PC-3 (cell line): ENCODE data around the gene SEC31B. TPM values are rescaled to one million over a fixed set of nuclear protein-coding genes. Genes with fewer than 3 reads are reported as not detected.

ENCODE experiments used
- ATAC-seq: fragments of 200-7000 bp; cut with Tn5 transposase; 2 replicates; pipeline ENCODE4 v1.9.1; 2020; ENCODE audit warnings: mild to moderate bottlenecking, moderate library complexity
- BruUV-seq: library from RNA; stranded (reverse); fragments of 400-500 nt; replicated peaks from 2 replicates; lab custom pipeline; 2021; lab: Mats Ljungman, UMichigan
- CTCF ChIA-PET: fragments of 300-600 bp; sonication (Branson Sonifier 250); formaldehyde crosslinking; loops from one replicate; lab custom pipeline; 2022; ENCODE audit warnings: antibody characterized with exemption; lab: Charles Lee
- POLR2A ChIA-PET: fragments of 300-600 bp; sonication (Branson Sonifier 250); formaldehyde crosslinking; loops from one replicate; lab custom pipeline; 2022; ENCODE audit warnings: antibody characterized with exemption; ENCODE audit not compliant: unreplicated experiment; lab: Charles Lee
- DNase-seq: peaks from one replicate; pipeline ENCODE4 v3.0.0-alpha.2; 2015
- H2AFZ ChIP-seq: fragments of 300-600 bp; sonication (generic); 2 replicates; pipeline ENCODE4 v1.6.0; 2016; ENCODE audit warnings: antibody characterized with exemption, low read length
- H3F3A ChIP-seq: fragments of 300-600 bp; sonication (generic); one replicate; pipeline ENCODE4 v1.6.0; 2017; ENCODE audit warnings: antibody characterized with exemption, low read length, control low read depth, mild to moderate bottlenecking; ENCODE audit not compliant: unreplicated experiment
- H3K27ac ChIP-seq: fragments of 300-600 bp; sonication (generic); 2 replicates; pipeline ENCODE4 v1.5.1; 2016; ENCODE audit warnings: mild to moderate bottlenecking, low read length
- H3K27me3 ChIP-seq: fragments of 300-600 bp; sonication (generic); 2 replicates; pipeline ENCODE4 v1.6.1; 2016; ENCODE audit warnings: low read length, mixed read lengths
- H3K36me3 ChIP-seq: fragments of 300-600 bp; sonication (generic); 2 replicates; pipeline ENCODE4 v1.6.1; 2016; ENCODE audit warnings: low read depth, mixed run types, low read length, mixed read lengths
- H3K4me1 ChIP-seq: fragments of 300-600 bp; sonication (generic); 2 replicates; pipeline ENCODE4 v1.5.1; 2016; ENCODE audit warnings: low read length; ENCODE audit not compliant: insufficient read depth
- H3K4me2 ChIP-seq: fragments of 300-600 bp; sonication (generic); 2 replicates; pipeline ENCODE4 v1.6.0; 2016; ENCODE audit warnings: low read length
- H3K4me3 ChIP-seq: fragments of 300-600 bp; sonication (generic); 2 replicates; pipeline ENCODE4 v1.5.1; 2016; ENCODE audit warnings: mild to moderate bottlenecking, low read length, mixed read lengths
- H3K79me2 ChIP-seq: fragments of 300-600 bp; sonication (generic); 2 replicates; pipeline ENCODE4 v1.6.1; 2017; ENCODE audit warnings: low read length, mixed read lengths
- H3K9ac ChIP-seq: fragments of 300-600 bp; sonication (generic); 2 replicates; pipeline ENCODE4 v1.6.0; 2016; ENCODE audit warnings: mild to moderate bottlenecking, low read length
- H3K9me2 ChIP-seq: fragments of 300-600 bp; sonication (generic); replicated peaks from 2 replicates; pipeline ENCODE4 v1.6.1; 2016; ENCODE audit warnings: mixed run types, low read length, mixed read lengths
- H3K9me3 ChIP-seq: fragments of 300-600 bp; sonication (generic); 2 replicates; pipeline ENCODE4 v1.6.1; 2016; ENCODE audit warnings: low read length, mixed read lengths
- H4K20me1 ChIP-seq: fragments of 300-600 bp; sonication (generic); 2 replicates; pipeline ENCODE4 v1.6.1; 2016; ENCODE audit warnings: low read length, mixed read lengths
- CTCF ChIP-seq: fragments of 300-600 bp; sonication (generic); conservative IDR thresholded peaks from 2 replicates; pipeline ENCODE4 v1.5.1; 2017; ENCODE audit warnings: antibody characterized with exemption, low read depth, mild to moderate bottlenecking, low read length
- EZH2 ChIP-seq: fragments of 300-600 bp; sonication (generic); IDR thresholded peaks from one replicate; pipeline ENCODE4 v1.6.1; 2017; ENCODE audit warnings: antibody characterized with exemption, mild to moderate bottlenecking, low read length; ENCODE audit not compliant: unreplicated experiment
- EZH2phosphoT487 ChIP-seq: fragments of 300-600 bp; sonication (generic); IDR thresholded peaks from 2 replicates; pipeline ENCODE4 v1.6.1; 2018; ENCODE audit warnings: mild to moderate bottlenecking, antibody characterized with exemption, low read length, borderline replicate concordance
- intact Hi-C: fragments of 100-400 bp; cut with micrococcal nuclease; formaldehyde crosslinking; loops from 2 replicates; pipeline ENCODE4 v1.9.0; 2023
- total RNA-seq: library from RNA; depleted of rRNA; stranded (reverse); fragments of >200 nt; gene quantifications from 2 replicates; pipeline ENCODE4 v1.2.3, GENCODE V29; 2014

Gene SEC31B
- total RNA-seq, 1 experiment from 2014 or later = 1.6 TPM

- no peaks in the 10 kb centered on the region for H4K20me1 ChIP-seq
- POLR2A ChIA-PET = no interaction called here
- H3K27me3 ChIP-seq = no peaks in the 10 kb centered on the region
- H3K4me3 ChIP-seq = no peak overlapping the region
- BruUV-seq = no TSS peak
- no peaks in the 10 kb centered on the region for H3K36me3 ChIP-seq
- CTCF ChIA-PET = no interaction called here
- DNase-seq (no peak), ATAC-seq (no peak)
- no peaks in the 10 kb centered on the region for H3K79me2 ChIP-seq
- H3K4me1 ChIP-seq = no peaks in the 10 kb centered on the region
- no peaks in the 10 kb centered on the region for H3F3A ChIP-seq
- intact Hi-C loops = no loop called here
- no peak overlapping the region for H3K27ac ChIP-seq
- TF ChIP-seq EZH2 = no peak
- TF ChIP-seq EZH2phosphoT487 = no peak
- no peak for TF ChIP-seq CTCF
- H3K9ac ChIP-seq = no peak overlapping the region
- no peak overlapping the region for H2AFZ ChIP-seq
- no peak overlapping the region for H3K4me2 ChIP-seq
- no peaks in the 10 kb centered on the region for H3K9me2 ChIP-seq
- H3K9me3 ChIP-seq = no peaks in the 10 kb centered on the region
These were observed 34.3 kb upstream of the SEC31B start for GRCh38 chr10:100553929-100554328.

GRCh38 chr10:100551738-100552137, 32.1 kb upstream of the SEC31B start:
- Histone ChIP-seq H3F3A (no peaks in the 10 kb centered on the region), H3K27ac (no peak overlapping the region), H3K9me2 (no peaks in the 10 kb centered on the region), H3K27me3 (no peaks in the 10 kb centered on the region), H3K4me1 (no peaks in the 10 kb centered on the region), H3K9ac (no peak overlapping the region), H3K9me3 (no peaks in the 10 kb centered on the region), H3K36me3 (peaks cover 3% of the 10 kb centered on the region; the same call in 1 of the 2 replicates), H3K4me3 (no peak overlapping the region), H2AFZ (no peak overlapping the region), H3K4me2 (no peak overlapping the region), H4K20me1 (no peaks in the 10 kb centered on the region), H3K79me2 (no peaks in the 10 kb centered on the region)
- POLR2A ChIA-PET = no interaction called here
- ATAC-seq (no peak), DNase-seq (no peak)
- intact Hi-C loops = no loop called here
- CTCF ChIA-PET = no interaction called here
- TF ChIP-seq EZH2phosphoT487 = no peak
- no peak for TF ChIP-seq EZH2
- TF ChIP-seq CTCF = no peak
- no TSS peak for BruUV-seq

GRCh38 chr10:100551196-100551595, 31.5 kb upstream of the SEC31B start:
- Histone ChIP-seq H3K4me1 (no peaks in the 10 kb centered on the region), H3K9me3 (no peaks in the 10 kb centered on the region), H3K36me3 (peaks cover 3% of the 10 kb centered on the region; the same call in 1 of the 2 replicates), H3F3A (no peaks in the 10 kb centered on the region), H2AFZ (no peak overlapping the region), H3K4me2 (no peak overlapping the region), H3K9ac (no peak overlapping the region), H3K27ac (no peak overlapping the region), H3K4me3 (no peak overlapping the region), H3K79me2 (no peaks in the 10 kb centered on the region), H3K27me3 (no peaks in the 10 kb centered on the region), H4K20me1 (no peaks in the 10 kb centered on the region), H3K9me2 (no peaks in the 10 kb centered on the region)
- ATAC-seq (no peak), DNase-seq (no peak)
- POLR2A ChIA-PET = no interaction called here
- TF ChIP-seq EZH2phosphoT487 (no peak), EZH2 (no peak), CTCF (no peak)
- no TSS peak for BruUV-seq
- CTCF ChIA-PET = no interaction called here
- intact Hi-C loops = no loop called here
